Measurements from ENCODE around the gene DDX41. TPM values are rescaled to one million over a fixed set of nuclear protein-coding genes. Genes with fewer than 3 reads are reported as not detected.

Gene DDX41
- total RNA-seq, 4 donors from 2014 or later: 85.3 to 139 (median 105) TPM

DNA sequence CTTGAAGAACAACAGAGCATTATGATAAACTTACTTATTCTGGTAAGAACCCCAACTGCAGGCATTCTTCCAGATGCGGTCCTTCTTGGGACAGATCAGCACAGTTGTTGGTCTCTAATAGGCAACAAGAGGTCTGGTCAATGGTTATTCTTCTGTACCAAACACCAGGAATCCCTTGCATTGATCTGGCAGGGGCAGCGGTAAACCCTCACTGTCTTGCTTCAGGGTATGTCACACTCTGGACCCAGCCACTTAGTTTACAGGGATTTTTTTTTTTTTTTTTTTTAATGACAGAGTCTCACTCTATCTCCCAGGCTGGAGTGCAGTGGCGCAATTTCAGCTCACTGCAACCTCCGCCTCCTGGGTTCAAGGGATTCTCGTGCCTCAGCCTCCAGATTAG lies 38.9 kb upstream of the DDX41 start:
- H3K27ac ChIP-seq: no peak overlapping the region
- H3K4me1 ChIP-seq: peaks cover 0 to 29% (median 10%) of the 10 kb centered on the region in 4 donors
- no peak for DNase-seq (ENCODE audit: low spot score in 2 of 2)
- WGBS, 2 donors: 92 to 95% methylated on average over 5 of the region's 5 CpGs
- no peaks in the 10 kb centered on the region for H3K9me3 ChIP-seq
- H3K36me3 ChIP-seq: no peaks in the 10 kb centered on the region
- TF ChIP-seq, protein P1, sequence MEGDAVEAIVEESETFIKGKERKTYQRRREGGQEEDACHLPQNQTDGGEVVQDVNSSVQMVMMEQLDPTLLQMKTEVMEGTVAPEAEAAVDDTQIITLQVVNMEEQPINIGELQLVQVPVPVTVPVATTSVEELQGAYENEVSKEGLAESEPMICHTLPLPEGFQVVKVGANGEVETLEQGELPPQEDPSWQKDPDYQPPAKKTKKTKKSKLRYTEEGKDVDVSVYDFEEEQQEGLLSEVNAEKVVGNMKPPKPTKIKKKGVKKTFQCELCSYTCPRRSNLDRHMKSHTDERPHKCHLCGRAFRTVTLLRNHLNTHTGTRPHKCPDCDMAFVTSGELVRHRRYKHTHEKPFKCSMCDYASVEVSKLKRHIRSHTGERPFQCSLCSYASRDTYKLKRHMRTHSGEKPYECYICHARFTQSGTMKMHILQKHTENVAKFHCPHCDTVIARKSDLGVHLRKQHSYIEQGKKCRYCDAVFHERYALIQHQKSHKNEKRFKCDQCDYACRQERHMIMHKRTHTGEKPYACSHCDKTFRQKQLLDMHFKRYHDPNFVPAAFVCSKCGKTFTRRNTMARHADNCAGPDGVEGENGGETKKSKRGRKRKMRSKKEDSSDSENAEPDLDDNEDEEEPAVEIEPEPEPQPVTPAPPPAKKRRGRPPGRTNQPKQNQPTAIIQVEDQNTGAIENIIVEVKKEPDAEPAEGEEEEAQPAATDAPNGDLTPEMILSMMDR (IDR thresholded peaks at IDR 0.05): no peak
- TF ChIP-seq POLR2A (IDR thresholded peaks at IDR 0.05) (no peak), EP300 (IDR thresholded peaks at IDR 0.05) (no peak)
- H3K27me3 ChIP-seq: no peaks in the 10 kb centered on the region
- no peak overlapping the region for H3K4me3 ChIP-seq

DNA sequence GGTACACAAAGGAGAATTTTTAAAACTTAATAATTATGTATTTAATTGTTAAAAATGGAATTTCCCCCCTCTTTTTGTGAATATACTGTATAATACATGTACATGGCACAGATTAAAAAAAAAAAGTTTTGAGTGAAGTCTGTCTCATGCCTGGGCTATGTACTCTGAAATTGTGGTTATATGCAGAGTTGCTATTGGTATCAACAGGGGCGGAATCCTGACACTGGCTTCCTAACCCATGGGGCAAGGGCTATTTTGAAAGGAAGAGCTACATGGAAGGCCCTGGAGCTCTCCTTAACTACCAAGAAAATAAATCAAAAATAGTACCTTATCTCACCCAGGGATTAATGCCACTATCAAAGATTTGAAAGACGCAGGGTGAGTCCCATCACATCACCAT lies 38.5 kb upstream of the DDX41 start:
- TF ChIP-seq POLR2A (IDR thresholded peaks at IDR 0.05) (no peak), EP300 (IDR thresholded peaks at IDR 0.05) (no peak)
- TF ChIP-seq, protein P1 (IDR thresholded peaks at IDR 0.05): no peak
- peaks cover 0 to 34% (median 10%) of the 10 kb centered on the region in 4 donors for H3K4me1 ChIP-seq
- no peaks in the 10 kb centered on the region for H3K27me3 ChIP-seq
- peak overlapping the region in 2 of 4 donors; percentile 62 to 87 for H3K4me3 ChIP-seq
- H3K9me3 ChIP-seq: no peaks in the 10 kb centered on the region
- H3K27ac ChIP-seq: no peak overlapping the region
- 92 to 97% methylated on average over 2 of the region's 2 CpGs for WGBS, 2 donors
- DNase-seq (ENCODE audit: low spot score in 2 of 2): no peak
- no peaks in the 10 kb centered on the region for H3K36me3 ChIP-seq

DNA sequence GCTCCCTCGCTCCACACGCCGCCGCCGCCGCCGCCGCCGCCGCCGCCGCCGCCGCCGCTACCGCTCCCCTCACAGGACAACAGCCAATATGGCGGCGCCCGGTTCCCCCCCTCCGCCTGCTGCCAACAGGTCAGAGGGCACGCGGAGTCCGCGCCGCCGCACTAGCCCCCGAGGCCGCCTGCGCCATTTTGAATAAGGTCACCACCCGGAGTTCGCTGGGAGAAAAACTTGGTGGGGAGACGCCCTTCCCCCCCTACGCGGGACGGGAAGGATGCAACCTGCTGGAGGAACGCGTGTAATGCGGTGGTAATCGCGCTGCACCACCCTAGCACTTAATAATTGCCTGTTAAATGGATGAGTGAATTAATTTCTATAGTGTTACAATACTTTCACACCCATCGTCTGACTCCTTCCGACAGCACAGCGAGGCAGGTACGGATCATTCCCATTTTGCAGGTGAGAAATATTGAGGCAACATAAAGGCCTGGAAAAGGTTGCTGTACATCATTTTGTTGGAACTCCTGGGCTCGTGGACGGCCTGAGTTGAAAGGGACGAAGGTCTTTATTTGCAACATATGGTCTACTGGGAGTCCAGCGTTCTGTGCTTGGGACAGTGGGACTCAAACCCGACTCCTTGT lies 37.8 kb upstream of the DDX41 start, which contains the start of gene FAM193B:
FAM193B (minus strand) TSS at position 90 of the 638 bp plus-strand sequence. CDS start 105 bp downstream, outside the sequence.
- Histone ChIP-seq H3K27me3 (no peaks in the 10 kb centered on the region), H3K4me1 (peaks cover 0 to 36% (median 10%) of the 10 kb centered on the region in 4 donors), H3K36me3 (no peaks in the 10 kb centered on the region), H3K4me3 (peak within 1 kb of the TSS; percentile 76 to 99 (median 85)), H3K9me3 (no peaks in the 10 kb centered on the region), H3K27ac (peak within 1 kb of the TSS; percentile 56 to 90 (median 84))
- 12 to 15% methylated on average over 21 to 28 of the region's 49 CpGs for WGBS, 2 donors
- TF ChIP-seq, protein P1 (IDR thresholded peaks at IDR 0.05): no peak
- no peak for TF ChIP-seq POLR2A (IDR thresholded peaks at IDR 0.05)
- TF ChIP-seq EP300 (IDR thresholded peaks at IDR 0.05): peak in 1 of 2 donors; percentile 60
- DNase-seq (ENCODE audit: low spot score in 2 of 2): peak; percentile 82 to 84

DNA sequence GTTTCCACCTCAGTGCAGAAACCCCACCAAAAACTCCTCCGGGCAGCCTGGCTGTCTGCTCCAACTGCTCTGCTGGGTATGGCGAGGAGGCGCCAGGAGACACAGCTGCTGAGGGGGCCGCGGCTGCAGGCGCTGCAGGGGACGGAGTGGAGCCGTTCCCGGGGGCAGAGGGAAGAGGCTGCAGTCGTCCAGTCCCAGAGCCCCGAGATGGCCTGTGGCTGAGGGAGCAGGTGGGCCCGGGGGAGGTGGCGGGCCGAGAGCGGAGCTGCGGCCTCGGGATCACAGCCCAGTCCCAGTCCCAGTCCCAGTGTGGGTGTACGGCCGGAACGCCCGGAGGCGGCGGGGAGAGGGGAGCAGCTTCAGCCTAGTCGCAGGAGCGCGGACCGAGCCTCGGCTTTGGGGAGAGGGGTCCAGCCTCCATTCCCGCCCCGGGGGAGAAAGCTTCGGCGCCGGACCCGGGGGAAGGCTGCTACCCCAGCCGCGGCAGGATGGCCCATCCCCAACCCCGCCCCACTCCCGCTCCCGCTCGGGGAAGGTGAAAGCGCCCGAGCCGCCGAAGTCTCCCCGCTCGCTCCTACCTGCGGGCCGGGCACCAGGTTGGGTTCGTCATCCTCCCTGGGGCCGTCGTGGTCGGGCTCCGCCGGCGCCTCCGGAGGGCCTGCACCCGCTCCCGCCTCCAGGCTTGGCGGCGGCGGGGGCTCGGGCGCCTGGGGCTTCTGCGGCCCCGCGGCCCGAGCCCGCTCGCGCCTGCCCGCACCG lies 37.1 kb upstream of the DDX41 start:
- H3K4me3 ChIP-seq: peak overlapping the region; percentile 76 to 99 (median 85)
- 0% methylated on average over 7 to 33 of the region's 72 CpGs for WGBS, 2 donors
- no peaks in the 10 kb centered on the region for H3K9me3 ChIP-seq
- H3K4me1 ChIP-seq: peaks cover 0 to 36% (median 10%) of the 10 kb centered on the region in 4 donors
- no peaks in the 10 kb centered on the region for H3K36me3 ChIP-seq
- H3K27me3 ChIP-seq: no peaks in the 10 kb centered on the region
- TF ChIP-seq EP300 (IDR thresholded peaks at IDR 0.05): no peak
- TF ChIP-seq POLR2A (IDR thresholded peaks at IDR 0.05): no peak
- TF ChIP-seq, protein P1 (IDR thresholded peaks at IDR 0.05): no peak
- peak overlapping the region; percentile 56 to 90 (median 84) for H3K27ac ChIP-seq
- no peak for DNase-seq (ENCODE audit: low spot score in 2 of 2)

Data from tibial nerve (tissue), 4 donors.